GM21737 (cell line): ENCODE measurements around the gene UBR1.
A peak's percentile ranks its signal among the peaks of the same experiment; 100 is the strongest.

Experiments
- ATAC-seq: cut with Tn5 transposase; IDR thresholded peaks from one replicate; pipeline ENCODE4 v1.9.1; 2021; ENCODE audit warnings: mild to moderate bottlenecking, moderate library complexity; ENCODE audit not compliant: unreplicated experiment

The UBR1 gene

GRCh38 chr15:43107751-43108150, 1.9 kb upstream of the UBR1 start:
- ATAC-seq, result no peak

- no peak for ATAC-seq
Observed at GRCh38 chr15:43106486-43106829, 620 bp upstream of the UBR1 start.

GRCh38 chr15:43105077-43105736, 631 bp downstream of the UBR1 start:
- peak; percentile 12 for ATAC-seq

DNA sequence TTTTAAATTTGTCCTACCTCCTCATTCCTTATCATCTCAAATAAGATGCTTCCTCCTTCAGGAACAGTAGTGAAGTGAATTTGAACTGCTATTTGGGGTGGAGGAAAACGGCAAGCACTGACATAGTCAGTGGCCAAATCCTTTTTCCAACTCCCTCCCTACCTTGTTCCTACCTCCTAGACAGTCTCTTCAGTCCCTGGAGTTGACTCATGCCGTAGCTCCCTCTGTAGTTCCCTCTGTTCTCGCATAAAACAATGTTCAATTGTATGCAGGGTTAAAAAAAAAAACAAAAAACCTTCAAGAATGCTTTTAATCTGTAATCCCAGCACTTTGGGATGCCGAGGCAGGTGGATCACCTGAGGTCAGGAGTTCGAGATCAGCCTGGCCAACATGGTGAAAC, 1.4 kb downstream of the UBR1 start:
- no peak for ATAC-seq

GRCh38 chr15:43103907-43104306, 1.9 kb downstream of the UBR1 start:
- ATAC-seq, result no peak

- no peak for ATAC-seq
Observed at GRCh38 chr15:43102187-43102586, 3.7 kb downstream of the UBR1 start.

- ATAC-seq, result no peak
Observed at GRCh38 chr15:43100971-43101370, 4.9 kb downstream of the UBR1 start.

DNA sequence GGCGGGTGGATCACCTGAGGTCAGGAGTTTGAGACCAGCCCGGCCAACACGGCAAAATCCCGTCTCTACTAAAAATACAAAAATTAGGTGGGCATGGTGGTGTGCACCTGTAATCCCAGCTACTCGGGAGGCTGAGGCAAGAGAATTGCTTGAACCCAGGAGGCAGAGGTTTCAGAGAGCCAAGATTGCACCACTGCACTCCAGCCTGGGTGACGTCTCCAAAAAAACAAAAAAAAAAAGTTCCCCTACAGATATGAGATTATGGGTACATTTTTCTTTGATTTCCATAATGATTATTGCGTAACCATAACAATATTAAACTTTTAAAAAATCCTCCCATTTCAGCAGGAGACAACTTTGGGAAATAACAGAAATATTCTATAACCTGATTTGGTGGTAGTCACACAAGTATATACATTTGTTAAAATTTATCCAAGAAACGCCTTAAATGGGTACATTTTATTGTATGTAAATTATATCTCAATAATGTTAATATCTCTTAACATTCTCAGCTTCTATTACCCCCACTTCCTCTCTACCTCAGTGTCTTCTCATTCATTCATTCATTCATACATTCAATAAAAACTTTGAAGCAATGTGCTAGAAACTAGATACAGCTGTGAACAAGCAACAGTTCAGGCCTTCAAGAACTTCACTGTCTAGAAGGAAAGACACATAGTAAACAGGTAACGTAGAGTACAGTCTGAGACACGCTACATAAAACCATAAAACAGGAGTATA, 6.6 kb downstream of the UBR1 start:
- ATAC-seq, result no peak

GRCh38 chr15:43096411-43096810, 9.4 kb downstream of the UBR1 start:
- no peak for ATAC-seq

DNA sequence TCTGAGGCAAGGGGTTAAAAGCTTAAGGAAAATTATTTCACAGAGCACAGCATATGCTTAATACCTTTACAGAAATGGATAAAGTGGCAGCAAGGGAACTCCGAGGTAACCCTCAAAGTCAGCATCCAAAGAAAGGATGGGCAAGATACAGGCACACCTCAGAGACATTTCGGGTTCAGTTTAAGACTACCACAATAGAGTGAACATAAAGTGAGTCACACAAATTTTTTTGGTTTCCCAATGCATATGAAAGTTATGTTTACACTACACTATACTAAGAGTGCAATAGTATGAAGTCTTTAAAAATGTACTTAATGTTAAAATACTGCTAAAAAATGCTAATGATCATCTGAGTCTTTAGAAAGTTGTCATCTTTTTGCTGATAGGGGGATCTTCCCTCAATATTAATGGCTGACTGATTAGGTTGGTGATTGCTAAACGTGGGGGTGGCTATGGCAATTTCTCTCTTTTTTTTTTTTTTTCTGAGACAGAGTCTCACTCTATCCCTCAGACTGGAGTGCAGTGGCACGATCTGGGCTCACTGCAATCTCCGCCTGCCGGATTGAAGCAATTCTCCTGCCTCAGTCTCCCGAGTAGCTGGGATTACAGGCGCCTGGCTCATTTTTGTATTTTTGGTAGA, 10.0 kb downstream of the UBR1 start:
- no peak for ATAC-seq

DNA sequence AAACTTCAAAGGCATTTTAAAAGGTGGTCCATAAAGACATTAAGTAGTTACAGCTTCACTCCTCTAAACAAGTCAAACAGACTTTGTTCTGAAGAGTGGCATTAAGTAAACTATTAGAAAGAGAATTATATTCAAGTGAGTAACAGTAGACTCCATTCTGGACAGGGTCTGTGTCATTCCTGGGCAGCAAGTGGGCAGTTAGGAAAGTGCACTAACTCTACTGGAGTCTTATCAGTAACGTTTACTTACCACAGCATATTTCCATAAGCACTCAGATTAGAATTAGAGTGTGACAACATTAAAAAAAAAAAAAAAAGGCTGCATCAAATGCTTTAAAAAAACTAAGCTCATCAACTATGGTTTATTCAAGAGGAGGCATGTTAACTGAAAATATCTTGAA, 10.6 kb downstream of the UBR1 start:
- no peak for ATAC-seq

DNA sequence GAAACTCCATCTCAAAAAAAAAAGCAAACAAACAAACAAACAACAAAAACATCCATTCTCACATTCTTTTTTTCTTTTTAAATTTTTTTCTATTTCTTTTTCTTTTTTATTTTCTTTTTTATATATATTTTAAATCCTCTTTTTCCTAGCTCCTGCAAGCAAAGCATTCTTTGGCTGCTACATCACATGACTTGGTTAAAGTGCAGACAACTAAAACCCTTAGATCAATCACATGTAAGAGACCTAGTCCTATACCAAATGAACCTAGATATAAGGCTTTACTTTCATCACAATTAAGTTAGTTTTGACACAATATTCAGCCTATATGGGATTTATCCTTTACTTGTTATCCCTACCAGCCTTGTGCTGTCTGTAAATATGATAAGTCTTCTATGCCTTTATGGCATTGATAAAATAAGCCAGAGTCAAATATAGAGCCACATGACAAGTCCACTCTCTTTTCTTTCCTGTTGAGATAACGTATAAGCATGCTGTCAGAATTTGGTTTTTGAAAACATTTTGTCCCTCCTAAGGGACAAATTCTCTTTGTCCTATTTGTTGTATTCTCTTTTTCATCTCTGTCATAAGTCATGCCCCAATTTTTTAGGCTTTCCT, 11.3 kb downstream of the UBR1 start:
- no peak for ATAC-seq

DNA sequence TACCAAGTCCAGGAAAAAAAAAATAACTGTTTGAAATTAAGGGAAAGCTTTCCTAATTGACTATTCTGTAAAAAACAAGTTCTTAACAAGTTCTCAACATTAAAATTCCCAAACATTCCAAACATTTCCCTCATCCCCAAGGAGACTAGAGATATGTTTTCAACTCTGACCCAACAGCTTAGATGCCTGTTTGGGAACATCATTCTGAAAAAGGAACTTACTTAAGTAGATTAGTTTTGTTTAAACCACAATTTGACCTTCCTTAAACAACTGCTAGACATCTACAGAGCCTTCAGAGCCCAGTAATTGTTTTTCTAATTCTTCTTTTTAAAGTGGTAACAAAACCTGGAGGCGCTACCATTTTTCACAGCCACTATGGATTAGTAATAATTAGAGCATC, 12.8 kb downstream of the UBR1 start:
- no peak for ATAC-seq

- no peak for ATAC-seq
Observed at GRCh38 chr15:43091859-43092258, 14.0 kb downstream of the UBR1 start.

- no peak for ATAC-seq
Observed at GRCh38 chr15:43086551-43086950, 19.3 kb downstream of the UBR1 start.

GRCh38 chr15:43085921-43086320, 19.9 kb downstream of the UBR1 start:
- ATAC-seq, result no peak

DNA sequence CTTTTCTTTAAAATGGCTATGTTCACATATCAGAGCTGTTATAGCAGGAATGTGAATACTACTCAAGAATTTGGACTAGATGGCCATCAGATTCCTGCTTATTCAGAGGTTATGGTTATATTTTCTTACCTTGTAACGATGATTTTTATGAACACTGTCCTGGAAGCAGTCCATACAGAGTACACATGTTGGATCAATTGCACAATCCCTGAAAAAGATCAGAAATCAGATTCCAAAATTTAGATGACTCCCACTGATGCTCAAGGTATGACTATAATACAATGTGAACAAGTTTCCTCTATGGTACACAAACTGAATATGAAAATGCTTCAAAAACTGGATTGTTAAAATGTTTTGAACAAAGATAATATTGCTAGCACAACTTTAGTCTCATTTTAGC, 23.3 kb downstream of the UBR1 start:
- ATAC-seq, result no peak

DNA sequence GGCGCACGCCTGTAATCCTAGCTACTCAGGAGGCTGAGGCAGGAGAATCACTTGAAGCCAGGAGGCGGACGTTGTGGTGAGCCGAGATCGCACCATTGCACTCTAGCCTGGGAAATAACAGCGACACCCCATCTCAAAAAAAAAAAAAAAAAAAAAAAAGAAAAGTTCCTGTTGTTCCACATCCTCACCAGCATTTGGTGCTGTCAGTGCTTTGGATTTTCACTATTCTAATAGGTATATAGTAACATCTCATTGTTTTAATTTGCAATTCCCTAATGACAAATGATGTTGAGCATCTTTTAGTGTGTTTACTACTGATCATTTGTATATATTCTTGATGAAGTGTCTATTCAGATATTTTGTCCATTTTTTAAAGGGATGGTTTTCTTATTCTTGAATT, 24.6 kb downstream of the UBR1 start:
- ATAC-seq, result no peak

DNA sequence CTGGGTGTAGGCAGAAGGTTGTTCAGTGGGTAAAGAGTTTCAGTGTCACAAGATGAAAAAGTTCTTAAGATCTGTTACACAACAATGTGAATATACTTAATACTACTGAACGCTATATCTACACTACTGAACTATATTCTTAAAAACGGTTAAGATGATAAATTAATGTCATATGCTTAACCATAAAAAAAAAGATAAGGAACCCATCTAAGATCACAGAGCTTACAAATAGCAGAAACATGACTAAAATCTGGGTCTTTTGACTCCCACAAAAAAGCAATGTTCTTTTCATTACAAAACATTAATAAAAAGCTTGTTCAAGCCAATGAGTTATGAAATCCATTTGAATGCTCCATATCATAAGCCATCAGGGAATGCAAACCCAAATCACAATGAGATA, 34.4 kb downstream of the UBR1 start:
- no peak for ATAC-seq

- ATAC-seq, result no peak
Observed at GRCh38 chr15:43070893-43071292, 34.9 kb downstream of the UBR1 start.

DNA sequence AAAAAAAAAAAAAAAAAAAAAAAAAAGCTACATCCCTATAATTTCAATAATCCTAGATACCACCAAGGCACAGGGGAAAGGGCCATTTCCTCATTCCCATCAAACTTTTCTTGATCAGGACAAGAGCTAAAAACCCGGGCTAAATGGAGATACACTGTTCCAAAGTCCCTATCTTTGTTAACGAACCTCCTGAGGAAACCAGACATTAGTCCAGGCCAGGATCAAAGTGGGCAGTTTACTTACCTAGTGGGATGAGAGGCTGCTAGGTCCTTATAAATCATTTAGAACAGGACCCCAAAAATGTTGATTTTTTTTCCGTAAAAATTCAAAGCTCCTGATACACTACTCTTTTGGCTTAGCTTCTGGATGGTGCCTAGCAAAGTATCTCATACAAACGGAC, 35.6 kb downstream of the UBR1 start:
- ATAC-seq, result no peak
